ENCODE data around the gene GRAMD1A.
"Not testable (repeated sequence)": the region's sequence is repeated elsewhere in the genome, so short reads cannot be mapped to it uniquely, and the experiment has no call there.

Gene GRAMD1A

DNA sequence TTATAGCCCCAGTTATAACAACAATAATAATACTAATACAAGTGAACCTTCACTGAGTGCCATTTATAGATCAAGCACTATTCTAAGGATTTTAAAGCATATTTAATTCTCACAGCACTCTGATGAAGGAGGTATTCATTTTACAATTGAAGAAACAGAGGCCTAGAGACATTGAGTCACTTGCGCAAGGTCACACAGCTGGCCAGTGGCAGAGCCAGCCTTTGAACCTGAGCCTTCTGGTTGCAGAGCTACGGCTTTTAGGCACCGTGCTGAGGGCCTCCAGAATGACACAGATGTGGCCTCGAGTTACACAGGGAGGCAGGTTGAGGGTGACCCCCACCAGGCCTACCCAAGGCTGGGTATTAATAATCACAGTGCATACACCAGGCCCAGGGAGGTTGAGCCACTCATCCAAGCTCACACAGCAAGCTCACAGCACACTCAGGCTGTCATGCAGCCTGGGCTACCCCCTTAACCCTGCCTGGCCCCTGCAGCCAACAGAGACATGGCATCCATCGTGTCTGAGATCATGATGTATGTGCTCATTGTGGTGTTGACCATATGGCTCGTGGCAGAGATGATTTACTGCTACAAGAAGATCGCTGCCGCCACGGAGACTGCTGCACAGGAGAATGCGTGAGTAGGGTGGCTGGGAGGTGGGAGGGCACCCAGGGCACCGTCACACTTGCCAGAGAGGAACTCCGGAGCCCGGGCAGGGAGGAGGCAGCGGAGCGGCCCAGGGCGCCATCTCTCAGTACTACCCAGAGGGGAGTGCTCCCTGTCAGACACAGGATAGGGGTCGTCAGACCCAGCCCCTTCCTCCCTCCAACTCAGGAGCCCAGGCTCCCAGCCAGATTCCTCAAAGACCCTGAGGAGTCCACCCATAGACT lies 38.7 kb downstream of the GRAMD1A start:
- DNase-seq = no peak

DNA sequence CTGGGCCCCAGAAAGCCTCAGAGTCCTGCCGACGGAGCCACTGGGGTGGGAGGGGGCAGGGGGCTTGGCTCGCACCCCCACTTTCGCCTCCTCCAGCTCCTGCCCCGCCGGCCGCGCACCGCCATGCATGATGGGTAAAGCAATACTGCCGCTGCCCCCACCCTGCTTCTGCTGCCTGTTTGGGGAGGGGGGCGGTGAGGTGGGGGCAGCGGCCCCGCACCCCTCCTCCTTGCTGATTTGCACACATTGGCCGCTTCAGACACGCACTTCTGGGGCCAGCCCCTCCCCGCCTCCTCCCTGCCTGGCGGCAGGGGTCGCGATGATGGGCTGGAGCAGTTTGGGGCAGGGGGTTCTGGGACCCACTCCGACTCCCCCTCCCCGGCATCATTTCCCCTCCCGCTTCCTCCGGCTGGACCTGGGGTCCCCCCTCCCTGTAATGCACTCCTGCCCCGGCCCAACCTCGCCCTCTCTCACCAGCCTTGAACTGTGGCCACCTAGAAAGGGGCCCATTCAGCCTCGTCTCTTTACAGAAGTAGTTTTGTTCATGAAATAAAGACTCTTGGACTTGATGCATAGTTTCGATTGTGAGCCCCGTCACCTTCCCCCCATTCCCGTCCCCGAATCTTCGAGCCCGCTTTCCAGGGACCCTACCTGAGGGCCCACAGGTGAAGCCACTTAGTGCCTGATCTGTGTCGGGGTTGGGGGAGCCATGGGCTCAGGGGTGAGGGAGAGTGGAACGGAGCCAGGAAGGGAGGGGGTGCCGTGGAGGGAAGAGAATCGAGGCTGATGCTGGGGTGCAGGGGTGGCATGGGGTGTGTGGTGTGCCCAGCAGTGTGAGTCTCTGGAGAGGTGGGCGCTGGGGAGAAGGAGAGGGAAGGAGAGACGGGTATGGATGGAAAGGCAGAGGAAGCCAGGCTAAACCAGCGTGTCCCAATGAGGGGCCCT lies 40.0 kb downstream of the GRAMD1A start:
- no peak for DNase-seq

DNA sequence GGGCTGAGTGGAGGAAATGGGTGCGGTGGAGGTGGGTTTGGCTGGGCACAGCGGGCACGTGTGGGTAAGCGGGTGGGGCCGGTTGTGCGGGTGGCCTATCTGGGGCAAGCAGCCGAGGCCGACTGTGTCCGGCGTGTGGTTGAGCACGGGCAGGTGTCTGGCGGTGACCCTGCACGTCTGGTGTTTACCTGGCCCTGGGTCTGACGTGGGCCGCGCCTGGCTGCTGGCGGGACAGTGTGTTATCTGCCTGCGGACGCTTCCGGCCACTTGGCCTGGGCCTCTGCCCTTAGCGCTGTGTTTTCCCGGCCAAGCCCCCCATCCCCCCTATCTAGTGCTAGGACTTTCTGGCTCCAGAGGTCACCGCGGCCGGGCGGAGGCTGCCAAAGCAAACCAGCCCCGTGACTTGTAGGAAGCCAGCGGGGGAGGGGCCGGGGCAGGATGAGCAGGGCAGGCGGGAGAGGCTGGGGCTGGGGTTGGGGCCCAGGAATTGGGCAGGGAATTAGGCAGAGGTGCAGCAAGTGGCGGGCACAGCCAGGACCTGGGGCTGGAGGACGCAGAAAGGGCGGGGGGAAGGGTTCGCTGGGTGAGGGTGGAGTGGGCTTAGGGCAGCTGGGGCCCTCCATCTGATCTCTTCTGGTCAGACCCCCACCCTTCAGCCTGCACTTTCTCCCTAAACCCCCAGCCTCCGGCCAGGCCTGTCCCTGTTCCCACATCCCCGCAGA lies 40.9 kb downstream of the GRAMD1A start:
- peak; percentile 18 to 42 for DNase-seq

DNA sequence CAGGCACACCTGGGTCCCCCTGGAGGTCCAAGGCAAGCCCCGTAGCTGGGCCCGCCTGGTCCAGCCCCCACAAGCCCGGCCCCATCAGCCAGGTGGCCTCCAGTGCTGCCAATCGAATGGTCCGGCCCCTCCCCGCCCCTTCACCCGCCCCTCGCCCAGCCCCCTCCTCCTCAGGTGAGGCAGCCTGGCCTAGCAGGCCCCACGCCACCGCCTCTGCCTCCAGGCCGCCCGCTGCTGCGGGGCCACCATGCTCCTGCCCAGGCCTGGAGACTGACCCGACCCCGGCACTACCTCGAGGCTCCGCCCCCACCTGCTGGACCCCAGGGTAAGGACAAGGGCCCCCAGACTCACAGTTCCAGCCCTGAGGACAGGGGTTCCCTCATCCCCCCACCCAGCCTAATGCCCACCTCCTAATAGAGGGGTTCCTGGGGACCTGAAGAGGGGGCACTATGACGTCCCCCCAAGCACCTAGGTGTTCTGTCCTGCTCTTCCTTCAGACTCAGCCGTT lies 41.5 kb downstream of the GRAMD1A start, which contains the start of gene HPN:
HPN (plus strand) TSS at position 174 of the 508 bp plus-strand sequence. CDS start 786 bp downstream, outside the sequence.
- DNase-seq = no peak

DNA sequence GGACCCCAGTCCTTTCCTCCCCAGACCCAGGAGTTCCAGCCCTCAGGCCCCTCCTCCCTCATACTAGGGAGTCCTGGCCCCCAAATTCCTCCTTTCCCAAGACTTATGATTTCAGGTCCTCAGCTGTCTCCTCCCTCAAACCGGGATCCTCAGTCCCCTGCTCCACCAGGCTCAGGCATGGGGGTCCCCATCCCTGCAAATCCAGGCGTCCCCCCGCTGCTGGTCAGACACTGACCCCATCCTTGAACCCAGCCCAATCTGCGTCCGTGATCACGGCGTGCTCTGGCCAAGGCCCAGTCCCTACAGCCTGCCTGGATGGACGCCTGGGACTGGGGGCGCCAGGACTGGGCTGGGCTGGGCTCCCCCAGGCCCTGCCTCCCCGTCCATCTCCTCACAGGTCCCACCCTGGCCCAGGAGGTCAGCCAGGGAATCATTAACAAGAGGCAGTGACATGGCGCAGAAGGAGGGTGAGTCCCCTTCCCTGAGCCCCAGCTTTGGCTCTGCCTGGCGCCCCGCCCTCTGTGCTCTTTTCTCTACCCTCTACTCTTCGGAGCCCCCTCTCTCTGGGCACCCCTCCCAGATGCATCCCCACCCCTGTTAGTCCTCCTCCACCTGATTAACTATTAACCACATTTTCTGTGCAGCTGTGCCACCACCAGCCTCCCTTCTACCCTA lies 42.1 kb downstream of the GRAMD1A start:
- no peak for DNase-seq

DNA sequence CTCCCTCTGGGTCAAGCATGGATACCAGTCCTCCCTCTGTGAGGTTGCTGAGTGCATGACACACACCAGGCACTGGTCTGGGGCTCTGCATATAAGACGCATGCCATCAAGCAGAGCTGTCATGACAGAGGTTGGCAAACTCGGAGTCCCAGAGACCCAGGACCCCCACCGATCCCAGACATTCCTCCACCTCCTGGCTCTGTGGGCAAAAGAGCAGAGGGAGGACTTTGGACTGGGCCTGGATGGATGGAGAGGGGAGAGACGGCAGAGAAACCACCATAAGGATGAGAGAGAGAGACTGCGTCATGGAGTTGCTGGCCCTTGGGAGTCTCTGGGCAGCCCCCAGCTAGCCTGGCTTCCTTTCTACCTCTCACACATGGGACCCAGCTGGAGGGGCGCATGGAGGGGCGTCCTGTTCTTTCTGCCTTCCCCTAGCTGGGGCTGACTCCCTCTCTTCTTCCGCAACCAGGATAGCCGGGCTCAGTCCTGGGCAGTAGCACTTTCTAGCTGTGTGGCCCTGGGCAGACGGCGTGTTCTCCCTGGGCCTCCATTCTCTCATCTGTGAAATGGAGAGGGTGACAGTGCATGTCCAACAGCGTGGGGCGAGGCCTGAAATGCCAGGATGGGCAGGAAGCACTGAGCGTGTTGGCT lies 43.0 kb downstream of the GRAMD1A start:
- DNase-seq = no peak

DNA sequence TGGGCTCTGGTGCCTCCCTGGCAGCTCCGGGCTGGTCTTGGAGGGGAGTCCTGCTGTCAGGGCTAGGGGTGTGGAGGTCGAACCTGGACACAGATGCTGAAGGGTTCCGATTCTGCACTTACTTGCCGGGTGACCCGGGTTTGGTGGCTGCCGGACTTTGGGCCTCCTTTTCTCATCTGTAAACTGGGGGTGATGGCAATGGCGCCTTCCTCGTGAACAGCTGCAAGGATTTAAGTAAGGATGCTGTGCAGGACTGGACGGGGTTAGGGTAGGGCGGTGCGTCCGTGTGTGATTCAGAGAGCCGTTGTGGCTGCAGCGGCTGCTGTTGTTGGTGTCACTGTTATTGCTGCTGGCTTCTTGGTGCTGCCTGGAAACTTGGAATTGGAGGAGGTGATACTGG lies 43.8 kb downstream of the GRAMD1A start:
- no peak for DNase-seq

DNA sequence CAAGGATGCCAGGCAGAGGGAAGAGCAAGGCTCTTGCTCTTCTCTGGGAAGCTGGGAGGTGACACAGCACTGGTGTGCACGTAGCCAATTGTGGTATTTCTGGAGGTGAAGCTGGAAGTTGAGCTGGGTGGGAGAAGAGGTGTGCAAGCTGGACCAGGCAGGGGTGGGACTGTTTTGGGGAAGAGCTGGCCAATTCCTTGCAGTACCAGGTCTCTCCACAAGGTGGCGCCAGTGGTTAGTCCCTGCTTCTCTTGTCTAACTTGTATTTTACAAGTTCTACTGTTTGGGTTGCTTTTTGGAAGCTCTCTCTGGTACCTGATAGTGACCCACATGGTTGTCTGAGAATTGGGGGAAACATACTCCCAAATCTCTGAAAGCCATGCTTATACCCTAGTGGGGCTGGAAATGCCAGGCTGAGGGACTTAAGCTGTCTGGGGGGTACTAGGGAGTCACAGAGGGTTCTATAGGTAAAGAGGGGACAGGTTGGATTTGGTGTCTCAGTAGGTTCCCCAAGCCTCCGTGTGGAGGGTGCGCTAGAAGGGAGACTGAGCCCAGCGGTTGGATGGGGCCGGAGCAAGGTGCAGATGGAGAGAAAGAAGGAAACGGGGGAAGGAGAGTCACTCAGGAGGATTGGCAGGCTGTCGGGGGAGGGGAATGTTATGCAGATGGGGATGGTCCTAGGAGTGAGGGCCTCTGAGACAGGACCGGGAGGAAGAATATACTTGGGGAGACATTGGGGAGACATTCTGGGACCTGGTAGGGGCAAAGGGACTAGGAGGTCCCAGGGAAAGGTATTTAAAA lies 44.4 kb downstream of the GRAMD1A start:
- DNase-seq = peak in 1 of 2 donors; percentile 85

DNA sequence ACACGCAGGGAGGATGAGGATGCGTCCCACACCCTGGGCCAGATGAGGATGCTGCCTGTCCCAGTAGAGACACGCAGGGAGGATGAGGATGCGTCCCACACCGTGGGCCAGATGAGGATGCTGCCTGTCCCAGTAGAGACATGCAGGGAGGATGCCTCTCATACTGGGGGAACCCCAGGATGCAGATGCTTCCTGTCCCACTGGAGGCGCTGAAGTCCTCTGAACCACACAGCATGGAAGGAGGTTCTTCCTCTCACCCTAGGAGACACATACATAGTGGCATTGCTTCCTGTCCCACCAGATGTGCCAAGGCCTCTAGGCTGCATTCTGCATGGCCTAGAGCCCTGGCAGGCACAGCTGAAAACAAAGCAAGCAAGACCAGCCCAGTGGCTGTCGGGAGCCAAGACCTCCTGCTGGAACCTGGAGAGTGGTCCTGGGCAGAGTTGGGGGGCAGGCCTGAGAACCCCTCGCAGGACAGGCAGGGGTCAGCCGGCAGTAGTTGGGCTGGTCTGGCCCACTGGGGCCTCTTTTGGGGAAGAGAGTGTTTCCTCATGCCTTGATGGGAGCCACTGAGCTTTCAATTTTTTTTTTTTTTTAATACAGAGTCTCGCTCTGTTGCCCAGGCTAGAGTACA lies 45.7 kb downstream of the GRAMD1A start:
- DNase-seq = peak; percentile 63 to 68

DNA sequence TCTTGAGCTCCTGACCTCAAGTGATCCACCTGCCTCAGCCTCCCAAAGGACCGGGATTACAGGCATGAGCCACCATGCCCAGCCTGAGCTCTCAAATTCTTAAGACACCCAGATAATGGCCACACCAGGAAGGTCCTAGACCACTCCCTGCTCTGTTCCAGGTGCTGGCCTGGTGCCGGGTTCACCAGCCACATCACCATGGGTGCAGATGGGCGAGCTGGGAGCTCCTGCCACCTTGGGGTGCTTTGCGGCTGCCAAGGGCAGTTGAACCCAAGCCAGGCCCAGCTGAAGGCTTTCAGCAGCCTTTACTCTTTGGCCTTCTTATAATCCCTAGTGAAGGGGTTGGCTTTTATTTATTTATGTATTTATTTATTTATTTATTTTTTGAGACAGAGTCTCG lies 46.3 kb downstream of the GRAMD1A start:
- DNase-seq = no peak

DNA sequence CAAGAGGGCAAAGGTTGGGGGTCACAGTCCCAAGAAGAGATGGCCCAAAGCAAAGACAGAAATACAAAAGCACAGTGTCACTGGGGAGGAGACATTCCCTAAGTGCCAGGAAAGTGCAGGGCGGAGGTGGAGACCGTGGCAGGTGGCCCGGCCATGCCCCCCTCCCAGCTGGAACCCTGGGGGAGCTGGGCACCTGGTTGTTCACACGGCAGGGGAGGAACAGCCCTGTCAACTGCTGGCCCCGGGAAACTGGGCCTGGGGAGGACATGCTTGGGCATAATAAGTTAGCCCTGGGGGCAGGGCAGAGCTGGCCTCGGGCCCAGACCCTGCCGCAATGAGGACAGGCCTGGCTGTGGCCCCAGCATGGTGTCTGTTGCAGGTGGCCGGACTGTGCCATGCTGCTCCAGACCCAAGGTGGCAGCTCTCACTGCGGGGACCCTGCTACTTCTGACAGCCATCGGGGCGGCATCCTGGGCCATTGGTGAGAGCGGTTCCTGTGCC lies 48.8 kb downstream of the GRAMD1A start:
- DNase-seq = no peak

DNA sequence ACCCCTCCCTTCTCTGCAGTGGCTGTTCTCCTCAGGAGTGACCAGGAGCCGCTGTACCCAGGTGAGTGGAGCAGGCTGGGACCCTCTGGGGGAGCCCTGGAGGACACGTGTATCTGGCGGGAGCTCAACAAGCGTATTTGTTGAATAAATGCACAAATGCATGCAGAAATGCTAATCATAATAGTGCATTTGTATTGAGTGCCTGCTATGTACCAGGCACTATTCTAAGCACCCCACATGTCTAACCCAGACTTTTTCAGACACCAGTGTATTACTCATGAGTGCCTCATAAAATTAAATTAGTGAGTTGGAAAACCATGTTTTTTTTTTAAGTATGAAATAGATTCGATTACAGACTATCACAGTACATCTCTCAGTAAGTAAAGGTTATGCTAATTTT lies 49.3 kb downstream of the GRAMD1A start:
- DNase-seq = no peak

DNA sequence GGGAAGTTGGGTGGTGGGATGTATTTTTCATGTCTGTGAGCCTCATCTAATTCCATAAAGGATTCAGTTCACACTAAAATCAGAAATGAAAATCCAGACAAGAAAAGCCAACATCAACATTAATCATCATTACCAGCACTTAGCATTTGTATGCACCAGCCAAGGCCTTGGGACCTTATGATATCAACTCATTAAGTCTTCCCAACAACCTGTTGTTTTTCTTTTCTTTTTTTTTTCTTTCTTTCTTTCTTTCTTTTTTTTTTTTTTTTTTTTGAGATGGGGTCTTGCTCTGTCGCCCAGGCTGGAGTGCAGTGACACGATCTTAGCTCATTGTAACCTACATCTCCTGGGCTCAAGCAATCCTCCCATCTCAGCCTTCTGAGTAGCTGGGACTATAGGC lies 50.5 kb downstream of the GRAMD1A start:
- DNase-seq = not testable (repeated sequence)

DNA sequence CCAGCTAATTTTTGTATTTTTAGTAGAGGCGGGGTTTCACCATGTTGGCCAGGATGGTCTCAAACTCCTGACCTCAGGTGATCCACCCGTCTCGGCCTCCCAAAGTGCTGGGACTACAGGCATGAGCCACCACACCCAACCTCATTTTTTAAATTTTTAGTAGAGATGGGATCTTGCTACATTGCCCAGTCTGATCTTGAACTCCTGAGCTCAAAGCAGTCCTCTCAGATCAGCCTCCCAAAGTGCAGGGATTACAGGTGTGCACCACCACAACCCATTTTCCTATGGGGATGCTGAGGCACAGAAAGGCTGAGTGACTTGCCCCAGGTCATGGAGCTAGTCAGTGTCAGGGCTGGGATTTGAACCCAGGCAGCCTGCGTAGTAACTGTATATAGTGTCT lies 51.1 kb downstream of the GRAMD1A start:
- not testable (repeated sequence) for DNase-seq

DNA sequence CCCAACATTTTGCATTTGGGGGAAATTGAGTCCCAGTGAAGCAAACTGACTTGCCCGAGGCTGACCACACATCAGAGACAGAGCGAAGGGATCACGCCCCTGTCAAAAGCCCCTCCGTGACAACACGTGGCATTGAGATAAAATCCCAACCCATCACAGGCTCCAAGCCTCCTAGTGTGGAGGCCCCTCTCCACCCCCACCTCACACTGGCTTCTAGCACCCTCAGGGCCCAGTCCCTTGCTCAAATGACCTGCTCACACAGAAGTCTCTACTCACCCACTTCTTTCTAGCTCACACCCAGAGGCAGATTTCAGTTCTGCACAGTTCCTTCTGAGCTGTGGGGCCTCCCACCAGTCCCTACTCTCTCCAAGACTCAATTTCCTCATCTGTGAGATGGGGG lies 51.7 kb downstream of the GRAMD1A start:
- DNase-seq = no peak

DNA sequence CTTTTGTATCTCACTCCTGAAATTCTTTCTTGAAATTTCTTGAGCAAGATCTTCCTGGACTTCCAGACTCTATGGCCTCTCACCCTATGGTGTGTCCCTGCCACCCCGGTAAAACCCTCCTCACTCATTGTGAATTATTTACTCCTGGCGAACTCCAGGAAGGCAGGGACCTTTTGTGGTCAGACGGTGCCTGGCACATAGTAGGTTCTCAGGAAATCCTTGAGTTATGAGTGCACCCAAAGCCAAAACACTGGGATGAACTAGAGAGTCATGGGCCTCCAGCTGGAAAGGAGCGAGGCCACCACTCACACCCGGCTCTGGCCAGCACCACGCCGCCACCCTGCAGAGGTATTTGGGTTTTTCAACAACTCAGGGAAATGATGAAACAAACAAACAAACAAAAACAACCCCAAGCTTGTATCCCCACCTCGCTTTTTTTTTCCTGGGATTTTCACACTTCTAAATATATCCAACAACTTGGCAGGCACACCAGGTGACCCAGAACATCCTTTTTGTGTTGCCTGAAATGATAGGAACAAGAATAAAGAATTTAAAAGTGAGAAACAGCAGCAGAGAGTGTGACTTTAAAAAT lies 52.6 kb downstream of the GRAMD1A start:
- DNase-seq = no peak

DNA sequence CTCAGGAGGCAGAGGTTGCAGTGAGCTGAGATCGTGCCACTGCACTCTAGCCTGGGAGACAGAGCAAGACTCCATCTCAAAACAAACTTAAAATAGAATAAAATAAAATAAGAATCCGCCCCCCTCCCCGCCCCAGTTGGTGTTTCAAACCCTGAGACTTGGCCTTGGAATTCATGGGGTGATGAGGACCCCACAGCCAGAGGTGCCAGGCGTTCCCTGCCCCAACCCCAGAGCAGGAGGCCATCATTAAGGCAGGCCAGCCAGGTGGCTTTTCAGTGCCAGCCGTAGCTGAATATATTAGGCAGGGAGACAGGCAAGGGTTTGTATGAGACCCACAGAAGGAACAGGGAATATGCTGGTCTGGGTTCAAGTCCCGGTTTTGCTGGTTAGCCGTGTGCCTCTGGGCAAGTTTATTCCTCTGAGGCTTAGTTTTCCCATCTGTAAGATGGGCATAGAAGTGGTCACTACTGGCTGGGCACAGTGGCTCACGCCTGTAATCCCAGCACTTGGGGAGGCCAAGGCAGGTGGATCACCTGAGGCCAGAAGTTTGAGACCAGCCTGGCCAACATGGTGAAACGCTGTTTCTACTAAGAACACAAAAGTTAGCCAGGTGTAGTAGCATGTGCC lies 53.7 kb downstream of the GRAMD1A start:
- DNase-seq = no peak

DNA sequence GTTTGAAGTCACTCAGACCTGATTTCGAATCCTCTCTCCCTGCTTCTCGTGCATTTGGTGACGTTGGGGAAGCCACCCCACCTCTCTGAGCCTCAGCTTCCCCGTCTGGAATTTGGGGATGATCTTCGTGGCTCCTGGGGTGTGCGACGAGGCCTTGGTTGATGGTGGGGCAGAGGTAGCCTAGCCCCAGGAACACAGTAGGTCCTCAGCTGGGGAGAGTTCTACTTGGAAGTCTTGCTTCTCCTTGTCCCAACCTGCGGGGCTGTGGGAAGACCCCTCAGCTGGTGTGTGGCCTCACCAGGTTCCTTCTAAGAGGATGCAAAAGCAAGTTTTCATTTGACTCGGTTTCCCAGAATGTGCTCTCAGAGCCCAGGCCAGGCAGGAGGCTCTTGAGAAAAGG lies 54.5 kb downstream of the GRAMD1A start:
- no peak for DNase-seq

DNA sequence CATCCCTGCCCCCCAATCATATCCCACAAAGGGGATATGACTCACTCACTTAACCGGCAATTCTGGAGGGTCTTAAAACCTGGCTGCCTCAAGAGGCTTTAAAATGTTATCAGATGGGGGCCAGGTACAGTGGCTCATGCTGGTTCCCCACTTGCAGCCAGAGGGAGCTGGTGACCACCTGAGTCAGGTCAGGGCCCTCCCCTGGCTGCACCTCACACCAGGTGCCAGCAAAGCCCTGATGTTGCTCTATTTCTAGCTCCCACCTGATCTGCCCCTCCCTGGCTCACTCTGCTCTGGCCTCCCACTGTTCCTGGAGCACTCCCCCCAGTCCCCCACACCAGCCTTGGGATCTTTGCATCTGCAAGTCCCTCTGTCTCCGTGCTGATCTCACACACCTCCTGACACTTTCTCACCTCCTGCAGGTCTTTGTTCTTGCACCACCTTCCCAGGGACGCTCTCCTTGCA lies 55.6 kb downstream of the GRAMD1A start:
- no peak for DNase-seq
